C4-2B (cell line): Measurements from ENCODE around the gene SORL1-AS1.

Source experiments
- CTCF ChIP-seq: fragments of 450-650 bp; conservative IDR thresholded peaks from 2 replicates; pipeline ENCODE4 v1.5.1; 2017; ENCODE audit warnings: mild to moderate bottlenecking
- ZFX ChIP-seq: fragments of 450-650 bp; IDR thresholded peaks from 2 replicates; pipeline ENCODE4 v1.6.1; 2017

- no peak for TF ChIP-seq CTCF
- TF ChIP-seq ZFX: no peak
Observed at GRCh38 chr11:121450401-121450800, 2.4 kb downstream of the SORL1-AS1 start.
